ENCODE results near the gene ZSCAN9. TPM values are rescaled to one million over a fixed set of nuclear protein-coding genes. Genes with fewer than 3 reads are reported as not detected.

The ZSCAN9 gene
- total and polyA plus RNA-seq, 9 of the 15 experiments (the other 6 are each of a cell fraction or from before 2014, with no cell fraction given) = 18.8 to 48.9 (median 28.7) TPM

- peak; percentile 55 for TF ChIP-seq MGA (IDR thresholded peaks at IDR 0.05)
- no peak for TF ChIP-seq GMEB1 (CRISPR knock-in tag; IDR thresholded peaks at IDR 0.05)
- 0 out of 2 replicates have a peak, but pooled peaks have one; percentile 33 for TF ChIP-seq SMAD3 (CRISPR knock-in tag; conservative IDR thresholded peaks at IDR 0.05)
- peak; percentile 59; the same call in 1 of the 2 replicates for TF ChIP-seq SMARCE1 (IDR thresholded peaks at IDR 0.05)
- peak; percentile 80 to 88 for TF ChIP-seq ARNT (IDR thresholded peaks at IDR 0.05)
- TF ChIP-seq ZNF780A (CRISPR knock-in tag; IDR thresholded peaks at IDR 0.05) = no peak
- TF ChIP-seq YBX1 (IDR thresholded peaks at IDR 0.05) = no peak
- TF ChIP-seq, protein P1, sequence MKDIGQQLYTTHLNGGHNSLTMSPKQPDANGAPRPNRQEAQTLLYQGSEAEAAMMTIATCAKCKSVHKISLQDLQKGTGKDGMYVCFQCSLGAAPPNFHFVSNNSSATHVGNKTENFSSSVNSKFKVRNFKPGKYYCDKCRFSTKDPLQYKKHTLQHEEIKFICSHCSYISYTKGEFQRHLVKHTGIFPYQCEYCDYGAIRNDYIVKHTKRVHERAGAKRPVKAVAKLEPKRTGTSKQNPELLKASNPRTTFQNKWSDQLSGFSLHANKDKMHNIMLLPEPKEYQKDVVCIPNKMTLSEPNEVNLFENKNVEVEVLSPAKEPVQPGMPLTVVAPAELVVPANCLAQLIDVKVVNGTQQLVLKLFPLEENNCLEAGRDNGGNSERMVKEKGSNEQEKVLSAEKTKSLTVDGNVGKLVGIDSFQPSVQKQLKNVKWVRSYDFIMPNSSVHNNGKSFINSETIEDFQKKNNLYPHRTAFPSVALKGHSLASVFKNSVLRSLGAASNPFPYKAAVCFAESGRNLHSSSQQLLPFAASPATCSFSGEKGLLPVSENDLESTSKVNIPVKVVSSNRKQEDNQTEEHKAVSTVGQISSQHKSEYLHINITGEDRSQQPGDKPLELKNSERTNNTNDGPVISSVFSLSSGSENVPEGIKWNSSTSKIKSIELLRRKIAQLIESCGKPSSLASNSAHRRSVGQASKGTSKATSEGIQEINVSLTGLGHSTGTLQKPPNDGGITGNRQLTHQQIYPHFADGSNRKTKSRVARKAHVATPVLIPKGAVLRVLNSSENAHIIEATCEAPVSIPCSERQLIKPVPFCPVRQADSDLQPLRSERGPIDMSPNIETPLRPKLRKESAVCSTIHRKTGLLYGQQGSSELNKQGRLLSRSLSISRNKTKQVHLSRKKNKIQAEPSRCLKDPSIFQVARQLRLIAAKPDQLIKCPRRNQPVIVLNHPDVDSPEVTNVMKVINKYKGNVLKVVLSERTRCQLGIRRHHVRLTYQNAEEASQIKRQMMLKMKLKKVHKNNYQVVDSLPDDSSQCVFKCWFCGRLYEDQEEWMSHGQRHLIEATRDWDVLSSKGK (CRISPR knock-in tag; IDR thresholded peaks at IDR 0.05) = no peak
- peak; percentile 94 for TF ChIP-seq CREM (IDR thresholded peaks at IDR 0.05; ENCODE audit: low read depth)
- no peak for TF ChIP-seq ZNF232 (CRISPR knock-in tag; IDR thresholded peaks at IDR 0.05)
These were observed 12.4 kb upstream of the ZSCAN9 start (continued) for GRCh38 chr6:28212510-28213212.

All from K562 (cell line).